Measurements from ENCODE around the gene CPPED1. TPM values are rescaled to one million over a fixed set of nuclear protein-coding genes. Genes with fewer than 3 reads are reported as not detected.

Gene CPPED1
- total and polyA plus RNA-seq, 2 experiments from 2014 or later: 6.2 to 7.3 TPM

DNA sequence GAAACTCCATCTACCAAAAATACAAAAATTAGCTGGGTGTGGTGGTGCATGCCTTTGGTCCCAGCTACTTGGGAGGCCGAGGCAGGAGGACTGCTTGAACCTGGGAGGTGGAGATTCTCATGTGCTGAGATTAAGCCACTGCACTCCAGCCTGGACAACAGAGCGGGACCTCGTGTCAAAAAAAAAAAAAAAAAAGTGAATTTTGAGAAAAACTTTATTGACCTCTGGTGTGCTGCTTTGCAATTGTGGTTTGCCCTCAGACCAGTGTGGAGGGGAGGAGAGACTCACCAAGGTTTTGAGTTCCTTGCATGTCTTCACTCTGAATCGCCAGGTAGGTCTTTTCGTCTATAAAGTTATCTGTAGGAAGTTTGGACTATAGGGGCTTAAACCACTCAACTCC lies 145.2 kb downstream of the CPPED1 start:
- no peaks in the 10 kb centered on the region for H3F3A ChIP-seq (replicated peaks; ENCODE audit: low read depth)
- Mint-ChIP-seq H3K4me1 (no peaks in the 10 kb centered on the region), H3K27ac (no peak overlapping the region), H3K27me3 (ENCODE audit: insufficient read depth, low read depth, poor library complexity) (peaks cover 4% of the 10 kb centered on the region), H3K4me3 (no peak overlapping the region), H3K36me3 (ENCODE audit: low read depth) (no peaks in the 10 kb centered on the region), H3K9me3 (no peaks in the 10 kb centered on the region; the same call in 2 of the 3 replicates)
- no peak overlapping the region for H3K27ac ChIP-seq (ENCODE audit: low read depth)
- H3K79me2 ChIP-seq (replicated peaks; ENCODE audit: insufficient read depth): no peaks in the 10 kb centered on the region
- no peaks in the 10 kb centered on the region for H3K27me3 ChIP-seq (ENCODE audit: insufficient read depth)
- no peak overlapping the region for H2AFZ ChIP-seq
- H3K4me3 ChIP-seq: no peak overlapping the region
- TF ChIP-seq REST (IDR thresholded peaks at IDR 0.05; ENCODE audit: unreplicated experiment) (no peak), EZH2phosphoT487 (IDR thresholded peaks at IDR 0.05; ENCODE audit: unreplicated experiment) (no peak), ZNF331 (CRISPR knock-in tag; IDR thresholded peaks at IDR 0.05; ENCODE audit: low read depth) (no peak), NANOG (IDR thresholded peaks at IDR 0.05; ENCODE audit: borderline replicate concordance) (no peak), STAT1 (IDR thresholded peaks at IDR 0.05; ENCODE audit: unreplicated experiment) (no peak), CREB1 (CRISPR knock-in tag; IDR thresholded peaks at IDR 0.05; ENCODE audit: low read depth) (no peak)
- TF ChIP-seq, protein P1, sequence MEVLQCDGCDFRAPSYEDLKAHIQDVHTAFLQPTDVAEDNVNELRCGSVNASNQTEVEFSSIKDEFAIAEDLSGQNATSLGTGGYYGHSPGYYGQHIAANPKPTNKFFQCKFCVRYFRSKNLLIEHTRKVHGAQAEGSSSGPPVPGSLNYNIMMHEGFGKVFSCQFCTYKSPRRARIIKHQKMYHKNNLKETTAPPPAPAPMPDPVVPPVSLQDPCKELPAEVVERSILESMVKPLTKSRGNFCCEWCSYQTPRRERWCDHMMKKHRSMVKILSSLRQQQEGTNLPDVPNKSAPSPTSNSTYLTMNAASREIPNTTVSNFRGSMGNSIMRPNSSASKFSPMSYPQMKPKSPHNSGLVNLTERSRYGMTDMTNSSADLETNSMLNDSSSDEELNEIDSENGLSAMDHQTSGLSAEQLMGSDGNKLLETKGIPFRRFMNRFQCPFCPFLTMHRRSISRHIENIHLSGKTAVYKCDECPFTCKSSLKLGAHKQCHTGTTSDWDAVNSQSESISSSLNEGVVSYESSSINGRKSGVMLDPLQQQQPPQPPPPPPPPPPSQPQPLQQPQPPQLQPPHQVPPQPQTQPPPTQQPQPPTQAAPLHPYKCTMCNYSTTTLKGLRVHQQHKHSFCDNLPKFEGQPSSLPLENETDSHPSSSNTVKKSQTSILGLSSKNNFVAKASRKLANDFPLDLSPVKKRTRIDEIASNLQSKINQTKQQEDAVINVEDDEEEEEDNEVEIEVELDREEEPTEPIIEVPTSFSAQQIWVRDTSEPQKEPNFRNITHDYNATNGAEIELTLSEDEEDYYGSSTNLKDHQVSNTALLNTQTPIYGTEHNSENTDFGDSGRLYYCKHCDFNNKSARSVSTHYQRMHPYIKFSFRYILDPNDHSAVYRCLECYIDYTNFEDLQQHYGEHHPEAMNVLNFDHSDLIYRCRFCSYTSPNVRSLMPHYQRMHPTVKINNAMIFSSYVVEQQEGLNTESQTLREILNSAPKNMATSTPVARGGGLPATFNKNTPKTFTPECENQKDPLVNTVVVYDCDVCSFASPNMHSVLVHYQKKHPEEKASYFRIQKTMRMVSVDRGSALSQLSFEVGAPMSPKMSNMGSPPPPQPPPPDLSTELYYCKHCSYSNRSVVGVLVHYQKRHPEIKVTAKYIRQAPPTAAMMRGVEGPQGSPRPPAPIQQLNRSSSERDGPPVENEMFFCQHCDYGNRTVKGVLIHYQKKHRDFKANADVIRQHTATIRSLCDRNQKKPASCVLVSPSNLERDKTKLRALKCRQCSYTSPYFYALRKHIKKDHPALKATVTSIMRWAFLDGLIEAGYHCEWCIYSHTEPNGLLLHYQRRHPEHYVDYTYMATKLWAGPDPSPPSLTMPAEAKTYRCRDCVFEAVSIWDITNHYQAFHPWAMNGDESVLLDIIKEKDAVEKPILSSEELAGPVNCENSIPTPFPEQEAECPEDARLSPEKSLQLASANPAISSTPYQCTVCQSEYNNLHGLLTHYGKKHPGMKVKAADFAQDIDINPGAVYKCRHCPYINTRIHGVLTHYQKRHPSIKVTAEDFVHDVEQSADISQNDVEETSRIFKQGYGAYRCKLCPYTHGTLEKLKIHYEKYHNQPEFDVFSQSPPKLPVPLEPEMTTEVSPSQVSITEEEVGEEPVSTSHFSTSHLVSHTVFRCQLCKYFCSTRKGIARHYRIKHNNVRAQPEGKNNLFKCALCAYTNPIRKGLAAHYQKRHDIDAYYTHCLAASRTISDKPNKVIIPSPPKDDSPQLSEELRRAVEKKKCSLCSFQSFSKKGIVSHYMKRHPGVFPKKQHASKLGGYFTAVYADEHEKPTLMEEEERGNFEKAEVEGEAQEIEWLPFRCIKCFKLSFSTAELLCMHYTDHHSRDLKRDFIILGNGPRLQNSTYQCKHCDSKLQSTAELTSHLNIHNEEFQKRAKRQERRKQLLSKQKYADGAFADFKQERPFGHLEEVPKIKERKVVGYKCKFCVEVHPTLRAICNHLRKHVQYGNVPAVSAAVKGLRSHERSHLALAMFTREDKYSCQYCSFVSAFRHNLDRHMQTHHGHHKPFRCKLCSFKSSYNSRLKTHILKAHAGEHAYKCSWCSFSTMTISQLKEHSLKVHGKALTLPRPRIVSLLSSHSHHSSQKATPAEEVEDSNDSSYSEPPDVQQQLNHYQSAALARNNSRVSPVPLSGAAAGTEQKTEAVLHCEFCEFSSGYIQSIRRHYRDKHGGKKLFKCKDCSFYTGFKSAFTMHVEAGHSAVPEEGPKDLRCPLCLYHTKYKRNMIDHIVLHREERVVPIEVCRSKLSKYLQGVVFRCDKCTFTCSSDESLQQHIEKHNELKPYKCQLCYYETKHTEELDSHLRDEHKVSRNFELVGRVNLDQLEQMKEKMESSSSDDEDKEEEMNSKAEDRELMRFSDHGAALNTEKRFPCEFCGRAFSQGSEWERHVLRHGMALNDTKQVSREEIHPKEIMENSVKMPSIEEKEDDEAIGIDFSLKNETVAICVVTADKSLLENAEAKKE (CRISPR knock-in tag; IDR thresholded peaks at IDR 0.05): no peak
- no peak for DNase-seq (ENCODE audit: low spot score)
- H3K4me1 ChIP-seq (ENCODE audit: insufficient read depth): no peaks in the 10 kb centered on the region
- H3K36me3 ChIP-seq (ENCODE audit: insufficient read depth): no peaks in the 10 kb centered on the region
- H4K20me1 ChIP-seq (replicated peaks; ENCODE audit: insufficient read depth): no peaks in the 10 kb centered on the region
- ATAC-seq: no peak
- no peaks in the 10 kb centered on the region for H3K9me2 ChIP-seq (ENCODE audit: insufficient read depth)
- no peak overlapping the region for H3K4me2 ChIP-seq

All from GM23338 (cell line).